PC-3 (cell line): ENCODE measurements around the gene EIF4G3. TPM values are rescaled to one million over a fixed set of nuclear protein-coding genes. Genes with fewer than 3 reads are reported as not detected.

Experiments
- ATAC-seq: fragments of 200-7000 bp; cut with Tn5 transposase; 2 replicates; pipeline ENCODE4 v1.9.1; 2020; ENCODE audit warnings: mild to moderate bottlenecking, moderate library complexity
- BruUV-seq: library from RNA; stranded (reverse); fragments of 400-500 nt; replicated peaks from 2 replicates; lab custom pipeline; 2021; lab: Mats Ljungman, UMichigan
- CTCF ChIA-PET: fragments of 300-600 bp; sonication (Branson Sonifier 250); formaldehyde crosslinking; loops from one replicate; lab custom pipeline; 2022; ENCODE audit warnings: antibody characterized with exemption; lab: Charles Lee
- POLR2A ChIA-PET: fragments of 300-600 bp; sonication (Branson Sonifier 250); formaldehyde crosslinking; loops from one replicate; lab custom pipeline; 2022; ENCODE audit warnings: antibody characterized with exemption; ENCODE audit not compliant: unreplicated experiment; lab: Charles Lee
- DNase-seq: peaks from one replicate; pipeline ENCODE4 v3.0.0-alpha.2; 2015
- H2AFZ ChIP-seq: fragments of 300-600 bp; sonication (generic); 2 replicates; pipeline ENCODE4 v1.6.0; 2016; ENCODE audit warnings: antibody characterized with exemption, low read length
- H3F3A ChIP-seq: fragments of 300-600 bp; sonication (generic); one replicate; pipeline ENCODE4 v1.6.0; 2017; ENCODE audit warnings: antibody characterized with exemption, low read length, control low read depth, mild to moderate bottlenecking; ENCODE audit not compliant: unreplicated experiment
- H3K27ac ChIP-seq: fragments of 300-600 bp; sonication (generic); 2 replicates; pipeline ENCODE4 v1.5.1; 2016; ENCODE audit warnings: mild to moderate bottlenecking, low read length
- H3K27me3 ChIP-seq: fragments of 300-600 bp; sonication (generic); 2 replicates; pipeline ENCODE4 v1.6.1; 2016; ENCODE audit warnings: low read length, mixed read lengths
- H3K36me3 ChIP-seq: fragments of 300-600 bp; sonication (generic); 2 replicates; pipeline ENCODE4 v1.6.1; 2016; ENCODE audit warnings: low read depth, mixed run types, low read length, mixed read lengths
- H3K4me1 ChIP-seq: fragments of 300-600 bp; sonication (generic); 2 replicates; pipeline ENCODE4 v1.5.1; 2016; ENCODE audit warnings: low read length; ENCODE audit not compliant: insufficient read depth
- H3K4me2 ChIP-seq: fragments of 300-600 bp; sonication (generic); 2 replicates; pipeline ENCODE4 v1.6.0; 2016; ENCODE audit warnings: low read length
- H3K4me3 ChIP-seq: fragments of 300-600 bp; sonication (generic); 2 replicates; pipeline ENCODE4 v1.5.1; 2016; ENCODE audit warnings: mild to moderate bottlenecking, low read length, mixed read lengths
- H3K79me2 ChIP-seq: fragments of 300-600 bp; sonication (generic); 2 replicates; pipeline ENCODE4 v1.6.1; 2017; ENCODE audit warnings: low read length, mixed read lengths
- H3K9ac ChIP-seq: fragments of 300-600 bp; sonication (generic); 2 replicates; pipeline ENCODE4 v1.6.0; 2016; ENCODE audit warnings: mild to moderate bottlenecking, low read length
- H3K9me2 ChIP-seq: fragments of 300-600 bp; sonication (generic); replicated peaks from 2 replicates; pipeline ENCODE4 v1.6.1; 2016; ENCODE audit warnings: mixed run types, low read length, mixed read lengths
- H3K9me3 ChIP-seq: fragments of 300-600 bp; sonication (generic); 2 replicates; pipeline ENCODE4 v1.6.1; 2016; ENCODE audit warnings: low read length, mixed read lengths
- H4K20me1 ChIP-seq: fragments of 300-600 bp; sonication (generic); 2 replicates; pipeline ENCODE4 v1.6.1; 2016; ENCODE audit warnings: low read length, mixed read lengths
- EZH2 ChIP-seq: fragments of 300-600 bp; sonication (generic); IDR thresholded peaks from one replicate; pipeline ENCODE4 v1.6.1; 2017; ENCODE audit warnings: antibody characterized with exemption, mild to moderate bottlenecking, low read length; ENCODE audit not compliant: unreplicated experiment
- EZH2phosphoT487 ChIP-seq: fragments of 300-600 bp; sonication (generic); IDR thresholded peaks from 2 replicates; pipeline ENCODE4 v1.6.1; 2018; ENCODE audit warnings: mild to moderate bottlenecking, antibody characterized with exemption, low read length, borderline replicate concordance
- intact Hi-C: fragments of 100-400 bp; cut with micrococcal nuclease; formaldehyde crosslinking; loops from 2 replicates; pipeline ENCODE4 v1.9.0; 2023
- total RNA-seq: library from RNA; depleted of rRNA; stranded (reverse); fragments of >200 nt; gene quantifications from 2 replicates; pipeline ENCODE4 v1.2.3, GENCODE V29; 2014
- TF ChIP-seq, protein P1 (sequence below): fragments of 300-600 bp; sonication (generic); conservative IDR thresholded peaks from 2 replicates; pipeline ENCODE4 v1.5.1; 2017; ENCODE audit warnings: antibody characterized with exemption, low read depth, mild to moderate bottlenecking, low read length

EIF4G3 gene
- total RNA-seq, 1 experiment from 2014 or later = 16.9 TPM

GRCh38 chr1:20847611-20848080 lies 329.1 kb downstream of the EIF4G3 start:
- Histone ChIP-seq H3K9me3 (no peaks in the 10 kb centered on the region), H3K79me2 (no peaks in the 10 kb centered on the region), H3K9me2 (no peaks in the 10 kb centered on the region), H3F3A (peaks cover 17% of the 10 kb centered on the region), H2AFZ (no peak overlapping the region), H3K36me3 (peaks cover 4% of the 10 kb centered on the region; the same call in 1 of the 2 replicates), H3K27me3 (no peaks in the 10 kb centered on the region), H3K4me2 (peak overlapping the region; percentile 56), H4K20me1 (no peaks in the 10 kb centered on the region), H3K9ac (no peak overlapping the region), H3K4me1 (peaks cover 28% of the 10 kb centered on the region), H3K4me3 (no peak overlapping the region), H3K27ac (peak overlapping the region; percentile 85)
- no TSS peak for BruUV-seq
- TF ChIP-seq EZH2 = no peak
- TF ChIP-seq, protein P1, sequence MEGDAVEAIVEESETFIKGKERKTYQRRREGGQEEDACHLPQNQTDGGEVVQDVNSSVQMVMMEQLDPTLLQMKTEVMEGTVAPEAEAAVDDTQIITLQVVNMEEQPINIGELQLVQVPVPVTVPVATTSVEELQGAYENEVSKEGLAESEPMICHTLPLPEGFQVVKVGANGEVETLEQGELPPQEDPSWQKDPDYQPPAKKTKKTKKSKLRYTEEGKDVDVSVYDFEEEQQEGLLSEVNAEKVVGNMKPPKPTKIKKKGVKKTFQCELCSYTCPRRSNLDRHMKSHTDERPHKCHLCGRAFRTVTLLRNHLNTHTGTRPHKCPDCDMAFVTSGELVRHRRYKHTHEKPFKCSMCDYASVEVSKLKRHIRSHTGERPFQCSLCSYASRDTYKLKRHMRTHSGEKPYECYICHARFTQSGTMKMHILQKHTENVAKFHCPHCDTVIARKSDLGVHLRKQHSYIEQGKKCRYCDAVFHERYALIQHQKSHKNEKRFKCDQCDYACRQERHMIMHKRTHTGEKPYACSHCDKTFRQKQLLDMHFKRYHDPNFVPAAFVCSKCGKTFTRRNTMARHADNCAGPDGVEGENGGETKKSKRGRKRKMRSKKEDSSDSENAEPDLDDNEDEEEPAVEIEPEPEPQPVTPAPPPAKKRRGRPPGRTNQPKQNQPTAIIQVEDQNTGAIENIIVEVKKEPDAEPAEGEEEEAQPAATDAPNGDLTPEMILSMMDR = no peak
- TF ChIP-seq EZH2phosphoT487 = no peak
- ATAC-seq (peak; percentile 83), DNase-seq (peak; percentile 89)
- intact Hi-C loops = loop anchor here (2.0 kb wide), 1 partner anchor 61 kb away; the partner anchor contains the start of gene HP1BP3
- POLR2A ChIA-PET = no interaction called here
- CTCF ChIA-PET = no interaction called here

DNA sequence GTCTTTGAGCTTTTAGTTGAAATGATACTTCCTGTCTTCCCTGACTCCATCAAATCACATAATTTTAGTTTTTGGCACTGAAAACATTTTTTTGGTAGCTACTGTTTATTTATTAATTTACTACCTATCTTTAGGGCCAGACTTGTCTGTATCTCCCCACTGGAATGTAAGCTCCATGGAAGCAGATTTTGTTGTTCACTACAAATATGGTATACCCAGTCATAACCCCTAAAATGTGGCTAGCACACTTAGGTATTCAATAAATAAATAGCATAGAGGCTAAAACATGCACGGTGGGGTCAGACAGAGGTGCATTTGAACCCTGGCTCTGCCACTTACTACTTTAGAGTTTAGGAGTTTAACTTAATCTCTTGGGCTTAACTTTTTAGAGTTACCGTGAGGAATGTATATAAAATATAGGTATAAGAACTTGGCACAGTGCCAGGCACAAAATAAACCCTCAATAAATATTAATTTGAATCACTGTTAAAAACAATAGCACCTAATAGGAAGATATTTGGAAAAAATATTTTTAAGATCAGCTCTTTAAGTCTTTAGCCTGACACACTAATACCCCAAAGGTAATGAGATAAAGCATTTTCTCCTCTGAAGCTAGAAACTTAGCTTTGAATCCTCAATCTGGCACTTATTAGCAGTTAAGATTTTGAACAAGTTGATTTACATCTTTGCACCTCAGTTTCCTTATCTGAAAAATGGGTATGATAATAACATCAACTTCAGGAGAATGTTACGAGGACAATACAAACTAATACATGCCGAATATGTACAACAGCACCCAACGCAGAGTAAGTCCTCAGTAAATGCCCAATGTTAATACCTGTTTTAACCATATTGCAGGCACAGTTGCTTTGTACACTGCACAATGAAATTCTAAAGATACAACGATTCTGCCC lies 330.0 kb downstream of the EIF4G3 start:
- CTCF ChIA-PET = no interaction called here
- Histone ChIP-seq H3K4me2 (peak overlapping the region; percentile 56), H3K4me1 (peaks cover 28% of the 10 kb centered on the region), H3K36me3 (peaks cover 4% of the 10 kb centered on the region; the same call in 1 of the 2 replicates), H3F3A (peaks cover 17% of the 10 kb centered on the region), H3K9ac (no peak overlapping the region), H3K9me2 (no peaks in the 10 kb centered on the region), H2AFZ (no peak overlapping the region), H3K27ac (peak overlapping the region; percentile 85), H3K79me2 (no peaks in the 10 kb centered on the region), H3K4me3 (no peak overlapping the region), H3K27me3 (no peaks in the 10 kb centered on the region), H4K20me1 (no peaks in the 10 kb centered on the region), H3K9me3 (no peaks in the 10 kb centered on the region)
- intact Hi-C loops = loop anchor here (2.0 kb wide), 1 partner anchor 60 kb away; the partner anchor contains the start of gene HP1BP3
- TF ChIP-seq EZH2 (no peak), EZH2phosphoT487 (no peak)
- TF ChIP-seq, protein P1 = no peak
- no TSS peak for BruUV-seq
- POLR2A ChIA-PET = no interaction called here
- DNase-seq = no peak
- no peak for ATAC-seq
